ENCODE data around the gene TMPRSS15. TPM values are rescaled to one million over a fixed set of nuclear protein-coding genes. Genes with fewer than 3 reads are reported as not detected.

The TMPRSS15 gene
- polyA plus RNA-seq, 4 donors: 27.0 to 98.9 (median 56.6) TPM; not detected in 1

GRCh38 chr21:18248171-18248570 lies 155.4 kb downstream of the TMPRSS15 start:
- Histone ChIP-seq H3K27me3 (ENCODE audit: control insufficient read depth in 3 of 3, insufficient read depth in 3 of 3, low read length in 3 of 3) (peaks cover 3 to 18% (median 4%) of the 10 kb centered on the region in 3 donors), H3K36me3 (ENCODE audit: control insufficient read depth in 3 of 3, insufficient read depth in 2 of 3, low read depth in 1 of 3, low read length in 3 of 3) (no peaks in the 10 kb centered on the region), H3K4me3 (ENCODE audit: low read depth in 1 of 3, low read length in 3 of 3) (no peak overlapping the region), H3K27ac (ENCODE audit: low read depth in 1 of 3, low read length in 2 of 3) (no peak overlapping the region), H3K4me1 (ENCODE audit: control insufficient read depth in 3 of 3, insufficient read depth in 2 of 3, low read depth in 1 of 3, low read length in 2 of 3) (no peaks in the 10 kb centered on the region), H3K9me3 (ENCODE audit: control insufficient read depth in 2 of 2, insufficient read depth in 1 of 2, low read depth in 1 of 2, low read length in 1 of 2) (no peaks in the 10 kb centered on the region)
- FAIRE-seq: no peak
- no peak for DNase-seq
- WGBS, 3 donors: 53 to 70% (median 55%) methylated on average over 1 of the region's 1 CpG

GRCh38 chr21:18245464-18245967 lies 158.1 kb downstream of the TMPRSS15 start:
- Histone ChIP-seq H3K4me3 (ENCODE audit: low read depth in 1 of 3, low read length in 3 of 3) (peak overlapping the region in 1 of 3 donors; percentile 34), H3K27me3 (ENCODE audit: control insufficient read depth in 3 of 3, insufficient read depth in 3 of 3, low read length in 3 of 3) (peaks cover 3 to 18% (median 4%) of the 10 kb centered on the region in 3 donors), H3K4me1 (ENCODE audit: control insufficient read depth in 3 of 3, insufficient read depth in 2 of 3, low read depth in 1 of 3, low read length in 2 of 3) (no peaks in the 10 kb centered on the region), H3K9me3 (ENCODE audit: control insufficient read depth in 2 of 2, insufficient read depth in 1 of 2, low read depth in 1 of 2, low read length in 1 of 2) (no peaks in the 10 kb centered on the region), H3K36me3 (ENCODE audit: control insufficient read depth in 3 of 3, insufficient read depth in 2 of 3, low read depth in 1 of 3, low read length in 3 of 3) (no peaks in the 10 kb centered on the region), H3K27ac (ENCODE audit: low read depth in 1 of 3, low read length in 2 of 3) (no peak overlapping the region)
- DNase-seq: peak; percentile 11 to 21
- FAIRE-seq: no peak
- WGBS, 3 donors: 4 to 14% (median 11%) methylated on average over 22 of the region's 22 CpGs

GRCh38 chr21:18244671-18245463 lies 158.7 kb downstream of the TMPRSS15 start, which contains the start of gene CHODL:
Gene CHODL (plus strand): TSS chr21:18244833. CDS start chr21:18245224, 391 bp downstream.
- Histone ChIP-seq H3K27me3 (ENCODE audit: control insufficient read depth in 3 of 3, insufficient read depth in 3 of 3, low read length in 3 of 3) (peaks cover 3 to 18% (median 4%) of the 10 kb centered on the region in 3 donors), H3K36me3 (ENCODE audit: control insufficient read depth in 3 of 3, insufficient read depth in 2 of 3, low read depth in 1 of 3, low read length in 3 of 3) (no peaks in the 10 kb centered on the region), H3K27ac (ENCODE audit: low read depth in 1 of 3, low read length in 2 of 3) (no peak within 1 kb of the TSS), H3K9me3 (ENCODE audit: control insufficient read depth in 2 of 2, insufficient read depth in 1 of 2, low read depth in 1 of 2, low read length in 1 of 2) (no peaks in the 10 kb centered on the region), H3K4me1 (ENCODE audit: control insufficient read depth in 3 of 3, insufficient read depth in 2 of 3, low read depth in 1 of 3, low read length in 2 of 3) (no peaks in the 10 kb centered on the region), H3K4me3 (ENCODE audit: low read depth in 1 of 3, low read length in 3 of 3) (peak within 1 kb of the TSS in 1 of 3 donors; percentile 34)
- DNase-seq (peak in 1 of 2 donors; percentile 6), FAIRE-seq (no peak)
- 3 to 15% (median 4%) methylated on average over 61 to 72 of the region's 72 CpGs for WGBS, 3 donors

GRCh38 chr21:18235545-18235944 lies 168.0 kb downstream of the TMPRSS15 start:
- Histone ChIP-seq H3K27ac (ENCODE audit: low read depth in 1 of 3, low read length in 2 of 3) (no peak overlapping the region), H3K36me3 (ENCODE audit: control insufficient read depth in 3 of 3, insufficient read depth in 2 of 3, low read depth in 1 of 3, low read length in 3 of 3) (no peaks in the 10 kb centered on the region), H3K4me3 (ENCODE audit: low read depth in 1 of 3, low read length in 3 of 3) (no peak overlapping the region), H3K9me3 (ENCODE audit: control insufficient read depth in 2 of 2, insufficient read depth in 1 of 2, low read depth in 1 of 2, low read length in 1 of 2) (no peaks in the 10 kb centered on the region), H3K27me3 (ENCODE audit: control insufficient read depth in 3 of 3, insufficient read depth in 3 of 3, low read length in 3 of 3) (no peaks in the 10 kb centered on the region), H3K4me1 (ENCODE audit: control insufficient read depth in 3 of 3, insufficient read depth in 2 of 3, low read depth in 1 of 3, low read length in 2 of 3) (no peaks in the 10 kb centered on the region)
- DNase-seq: no peak
- 59 to 68% (median 60%) methylated on average over 1 of the region's 1 CpG for WGBS, 3 donors
- FAIRE-seq: no peak

- H3K27ac ChIP-seq (ENCODE audit: low read depth in 1 of 3, low read length in 2 of 3): no peak overlapping the region
- 71 to 74% (median 74%) methylated on average over 5 of the region's 5 CpGs for WGBS, 3 donors
- H3K27me3 ChIP-seq (ENCODE audit: control insufficient read depth in 3 of 3, insufficient read depth in 3 of 3, low read length in 3 of 3): no peaks in the 10 kb centered on the region
- FAIRE-seq (no peak), DNase-seq (no peak)
- H3K36me3 ChIP-seq (ENCODE audit: control insufficient read depth in 3 of 3, insufficient read depth in 2 of 3, low read depth in 1 of 3, low read length in 3 of 3): no peaks in the 10 kb centered on the region
- no peaks in the 10 kb centered on the region for H3K4me1 ChIP-seq (ENCODE audit: control insufficient read depth in 3 of 3, insufficient read depth in 2 of 3, low read depth in 1 of 3, low read length in 2 of 3)
- H3K9me3 ChIP-seq (ENCODE audit: control insufficient read depth in 2 of 2, insufficient read depth in 1 of 2, low read depth in 1 of 2, low read length in 1 of 2): no peaks in the 10 kb centered on the region
- H3K4me3 ChIP-seq (ENCODE audit: low read depth in 1 of 3, low read length in 3 of 3): no peak overlapping the region
Measured at GRCh38 chr21:18228060-18228739, 175.4 kb downstream of the TMPRSS15 start.

GRCh38 chr21:18222346-18222745 lies 181.2 kb downstream of the TMPRSS15 start:
- FAIRE-seq: no peak
- no peak overlapping the region for H3K27ac ChIP-seq (ENCODE audit: low read depth in 1 of 3, low read length in 2 of 3)
- no peaks in the 10 kb centered on the region for H3K27me3 ChIP-seq (ENCODE audit: control insufficient read depth in 3 of 3, insufficient read depth in 3 of 3, low read length in 3 of 3)
- no peak for DNase-seq
- no peak overlapping the region for H3K4me3 ChIP-seq (ENCODE audit: low read depth in 1 of 3, low read length in 3 of 3)
- H3K36me3 ChIP-seq (ENCODE audit: control insufficient read depth in 3 of 3, insufficient read depth in 2 of 3, low read depth in 1 of 3, low read length in 3 of 3): no peaks in the 10 kb centered on the region
- peaks cover 2 to 13% of the 10 kb centered on the region in 2 donors for H3K9me3 ChIP-seq (ENCODE audit: control insufficient read depth in 2 of 2, insufficient read depth in 1 of 2, low read depth in 1 of 2, low read length in 1 of 2)
- H3K4me1 ChIP-seq (ENCODE audit: control insufficient read depth in 3 of 3, insufficient read depth in 2 of 3, low read depth in 1 of 3, low read length in 2 of 3): no peaks in the 10 kb centered on the region
- 8 to 52% (median 21%) methylated on average over 1 of the region's 1 CpG for WGBS, 3 donors

- Histone ChIP-seq H3K4me3 (ENCODE audit: low read depth in 1 of 3, low read length in 3 of 3) (no peak overlapping the region), H3K36me3 (ENCODE audit: control insufficient read depth in 3 of 3, insufficient read depth in 2 of 3, low read depth in 1 of 3, low read length in 3 of 3) (no peaks in the 10 kb centered on the region), H3K9me3 (ENCODE audit: control insufficient read depth in 2 of 2, insufficient read depth in 1 of 2, low read depth in 1 of 2, low read length in 1 of 2) (peaks cover 2 to 13% of the 10 kb centered on the region in 2 donors), H3K27ac (ENCODE audit: low read depth in 1 of 3, low read length in 2 of 3) (no peak overlapping the region), H3K27me3 (ENCODE audit: control insufficient read depth in 3 of 3, insufficient read depth in 3 of 3, low read length in 3 of 3) (no peaks in the 10 kb centered on the region), H3K4me1 (ENCODE audit: control insufficient read depth in 3 of 3, insufficient read depth in 2 of 3, low read depth in 1 of 3, low read length in 2 of 3) (no peaks in the 10 kb centered on the region)
- no peak for DNase-seq
- no peak for FAIRE-seq
Measured at GRCh38 chr21:18220498-18220897, 183.1 kb downstream of the TMPRSS15 start.

Data from small intestine (tissue), 7 donors.